Measurements from ENCODE around the gene ZNF844.
"Not testable (repeated sequence)": the region's sequence is repeated elsewhere in the genome, so short reads cannot be mapped to it uniquely, and the experiment has no call there.

DNA sequence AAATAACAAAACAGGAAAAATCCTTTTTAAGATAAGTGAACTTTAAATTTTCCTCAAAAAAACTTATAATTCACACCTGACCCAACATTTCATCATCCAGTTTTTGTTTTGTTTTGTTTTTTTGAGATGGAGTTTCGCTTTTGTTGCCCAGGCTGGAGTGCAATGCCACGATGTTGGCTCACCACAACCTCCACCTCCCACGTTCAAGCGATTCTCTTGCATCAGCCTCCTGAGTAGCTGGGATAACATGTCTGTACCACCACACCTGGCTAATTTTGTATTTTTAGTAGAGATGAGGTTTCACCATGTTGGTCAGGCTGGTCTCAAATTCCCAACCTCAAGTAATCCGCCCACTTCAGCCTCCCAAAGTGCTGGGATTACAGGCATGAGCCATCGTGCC, 18.8 kb downstream of the ZNF844 start:
- TF ChIP-seq POLR2A (IDR thresholded peaks at IDR 0.05; ENCODE audit: borderline replicate concordance, extremely low read depth, insufficient read depth, insufficient read length); POLR2AphosphoS5 (IDR thresholded peaks at IDR 0.05; ENCODE audit: low read depth, low read length); EZH2 (IDR thresholded peaks at IDR 0.05); JUND (IDR thresholded peaks at IDR 0.05); RAD21 (IDR thresholded peaks at IDR 0.05; ENCODE audit: low read depth); EZH2phosphoT487 (IDR thresholded peaks at IDR 0.05; ENCODE audit: borderline replicate concordance); EGR1 (IDR thresholded peaks at IDR 0.05; ENCODE audit: low read depth); ZNF274 (IDR thresholded peaks at IDR 0.05; ENCODE audit: low read depth, low read length); SP1 (IDR thresholded peaks at IDR 0.05; ENCODE audit: low read depth); SIN3A (IDR thresholded peaks at IDR 0.05; ENCODE audit: low read depth): not testable (repeated sequence)
- TF ChIP-seq, protein P1, sequence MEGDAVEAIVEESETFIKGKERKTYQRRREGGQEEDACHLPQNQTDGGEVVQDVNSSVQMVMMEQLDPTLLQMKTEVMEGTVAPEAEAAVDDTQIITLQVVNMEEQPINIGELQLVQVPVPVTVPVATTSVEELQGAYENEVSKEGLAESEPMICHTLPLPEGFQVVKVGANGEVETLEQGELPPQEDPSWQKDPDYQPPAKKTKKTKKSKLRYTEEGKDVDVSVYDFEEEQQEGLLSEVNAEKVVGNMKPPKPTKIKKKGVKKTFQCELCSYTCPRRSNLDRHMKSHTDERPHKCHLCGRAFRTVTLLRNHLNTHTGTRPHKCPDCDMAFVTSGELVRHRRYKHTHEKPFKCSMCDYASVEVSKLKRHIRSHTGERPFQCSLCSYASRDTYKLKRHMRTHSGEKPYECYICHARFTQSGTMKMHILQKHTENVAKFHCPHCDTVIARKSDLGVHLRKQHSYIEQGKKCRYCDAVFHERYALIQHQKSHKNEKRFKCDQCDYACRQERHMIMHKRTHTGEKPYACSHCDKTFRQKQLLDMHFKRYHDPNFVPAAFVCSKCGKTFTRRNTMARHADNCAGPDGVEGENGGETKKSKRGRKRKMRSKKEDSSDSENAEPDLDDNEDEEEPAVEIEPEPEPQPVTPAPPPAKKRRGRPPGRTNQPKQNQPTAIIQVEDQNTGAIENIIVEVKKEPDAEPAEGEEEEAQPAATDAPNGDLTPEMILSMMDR (IDR thresholded peaks at IDR 0.05 in 2 of 3, conservative IDR thresholded peaks at IDR 0.05 in 1 of 3; ENCODE audit: borderline replicate concordance in 1 of 3, insufficient read depth in 1 of 3, low read depth in 2 of 3, low read length in 2 of 3): not testable (repeated sequence)
- TF ChIP-seq, protein P2, sequence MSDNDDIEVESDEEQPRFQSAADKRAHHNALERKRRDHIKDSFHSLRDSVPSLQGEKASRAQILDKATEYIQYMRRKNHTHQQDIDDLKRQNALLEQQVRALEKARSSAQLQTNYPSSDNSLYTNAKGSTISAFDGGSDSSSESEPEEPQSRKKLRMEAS (IDR thresholded peaks at IDR 0.05): not testable (repeated sequence)
